Cortex of kidney (tissue), 1 donor: Measurements from ENCODE around the gene NCAPG2.
"Not testable (repeated sequence)": the region's sequence is repeated elsewhere in the genome, so short reads cannot be mapped to it uniquely, and the experiment has no call there.

Experiments used
- DNase-seq: peaks from one replicate; lab custom pipeline; 2025; lab: John Stamatoyannopoulos, UW

Gene NCAPG2

GRCh38 chr7:158666966-158667678, 37.5 kb downstream of the NCAPG2 start:
- DNase-seq: not testable (repeated sequence)

- no peak for DNase-seq
These were observed 38.2 kb downstream of the NCAPG2 start for GRCh38 chr7:158666401-158666800.

- no peak for DNase-seq
These were observed 40.2 kb downstream of the NCAPG2 start for GRCh38 chr7:158664406-158664805.

- no peak for DNase-seq
These were observed 41.2 kb downstream of the NCAPG2 start for GRCh38 chr7:158663428-158663741.

- no peak for DNase-seq
These were observed 41.8 kb downstream of the NCAPG2 start for GRCh38 chr7:158662610-158663427.

- no peak for DNase-seq
These were observed 46.1 kb downstream of the NCAPG2 start for GRCh38 chr7:158658475-158658874.

- no peak for DNase-seq
These were observed 47.3 kb downstream of the NCAPG2 start for GRCh38 chr7:158657189-158657746.

- no peak for DNase-seq
These were observed 48.6 kb downstream of the NCAPG2 start for GRCh38 chr7:158655931-158656441.

- no peak for DNase-seq
These were observed 49.1 kb downstream of the NCAPG2 start for GRCh38 chr7:158655507-158655906.

- DNase-seq: no peak
These were observed 52.5 kb downstream of the NCAPG2 start for GRCh38 chr7:158651968-158652565.

GRCh38 chr7:158650821-158651225, 53.8 kb downstream of the NCAPG2 start:
- DNase-seq: no peak

GRCh38 chr7:158649279-158649678, 55.3 kb downstream of the NCAPG2 start:
- no peak for DNase-seq

GRCh38 chr7:158648787-158649186, 55.8 kb downstream of the NCAPG2 start:
- DNase-seq: no peak

GRCh38 chr7:158648168-158648567, 56.4 kb downstream of the NCAPG2 start:
- DNase-seq: no peak

- no peak for DNase-seq
These were observed 57.2 kb downstream of the NCAPG2 start for GRCh38 chr7:158647475-158647792.

- DNase-seq: no peak
These were observed 57.7 kb downstream of the NCAPG2 start for GRCh38 chr7:158646766-158647474.

GRCh38 chr7:158645842-158646241, 58.8 kb downstream of the NCAPG2 start:
- DNase-seq: no peak

- no peak for DNase-seq
These were observed 62.5 kb downstream of the NCAPG2 start for GRCh38 chr7:158642149-158642548.

GRCh38 chr7:158638001-158638400, 66.6 kb downstream of the NCAPG2 start:
- no peak for DNase-seq

GRCh38 chr7:158633055-158633956, 71.3 kb downstream of the NCAPG2 start:
- DNase-seq: no peak

- DNase-seq: no peak
These were observed 72.9 kb downstream of the NCAPG2 start for GRCh38 chr7:158631574-158632195.
